Measurements from ENCODE around the gene HSPB9. TPM values are rescaled to one million over a fixed set of nuclear protein-coding genes. Genes with fewer than 3 reads are reported as not detected.

Gene HSPB9
- total RNA-seq, 2 experiments from 2014 or later, result not detected

DNA sequence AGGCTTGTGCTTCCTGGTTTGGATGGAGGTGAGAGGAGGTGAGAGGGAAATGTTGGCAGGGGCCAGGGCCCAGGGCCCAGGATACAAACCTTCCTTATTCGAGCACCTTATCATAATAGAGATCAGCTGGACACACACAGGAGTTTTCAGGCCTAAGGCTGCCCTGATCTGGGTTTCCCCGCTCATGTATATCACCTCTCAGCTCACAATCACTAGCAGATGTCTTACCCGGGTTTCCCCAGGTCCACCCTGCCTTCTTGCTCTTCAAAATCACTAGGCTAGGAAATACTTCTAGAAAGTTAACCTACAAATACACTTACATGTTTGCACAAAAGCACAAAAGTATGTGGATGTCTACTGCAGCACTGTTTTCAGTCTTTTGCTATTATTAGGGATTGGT is 4.2 kb downstream of the HSPB9 start:
- CTCF ChIA-PET, result interaction anchor here (1.3 kb wide), 1 partner anchor 9 kb away, joined by 3 read pairs; no protein-coding TSS in a partner anchor
- Mint-ChIP-seq H3K27me3 (no peaks in the 10 kb centered on the region), H3K27ac (no peak overlapping the region), H3K4me3 (no peak overlapping the region), H3K9me3 (no peaks in the 10 kb centered on the region), H3K4me1 (ENCODE audit: low read depth) (peaks cover 12% of the 10 kb centered on the region), H3K36me3 (peaks cover 32% of the 10 kb centered on the region)
- intact Hi-C loops (cut with micrococcal nuclease), result no loop called here
- DNase-seq, result no peak
- POLR2A ChIA-PET, result interaction anchor here (0.7 kb wide), 1 partner anchor 160 kb away, joined by 3 read pairs; the partner anchor contains the start of gene CNP

DNA sequence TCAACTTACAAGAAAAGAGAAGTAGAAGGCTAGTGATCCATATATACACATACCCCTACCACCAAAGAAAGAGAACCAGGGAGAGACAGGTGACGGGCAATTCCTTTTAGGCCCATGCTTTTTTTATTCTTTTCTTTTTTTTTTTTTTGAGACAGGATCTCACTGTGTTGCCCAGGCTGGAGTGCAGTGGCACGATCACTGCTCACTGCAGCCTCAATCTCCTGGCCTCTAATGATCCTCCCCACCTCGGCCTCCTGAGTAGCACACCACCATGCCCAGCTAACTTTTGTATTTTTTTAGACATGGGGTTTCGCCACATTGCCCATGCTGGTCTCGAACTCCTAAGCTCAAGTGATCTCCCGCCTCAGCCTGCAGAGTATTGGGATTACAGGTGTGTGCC is 4.8 kb downstream of the HSPB9 start:
- Mint-ChIP-seq H3K9me3 (no peaks in the 10 kb centered on the region), H3K36me3 (peaks cover 32% of the 10 kb centered on the region), H3K27ac (no peak overlapping the region), H3K4me3 (no peak overlapping the region), H3K4me1 (ENCODE audit: low read depth) (peaks cover 18% of the 10 kb centered on the region), H3K27me3 (no peaks in the 10 kb centered on the region)
- intact Hi-C loops (cut with micrococcal nuclease), result no loop called here
- ChIA-PET CTCF (interaction anchor here (1.3 kb wide), 1 partner anchor 9 kb away, joined by 3 read pairs; no protein-coding TSS in a partner anchor), POLR2A (interaction anchor here (0.7 kb wide), 1 partner anchor 161 kb away, joined by 3 read pairs; the partner anchor contains the start of gene CNP)
- DNase-seq, result no peak

DNA sequence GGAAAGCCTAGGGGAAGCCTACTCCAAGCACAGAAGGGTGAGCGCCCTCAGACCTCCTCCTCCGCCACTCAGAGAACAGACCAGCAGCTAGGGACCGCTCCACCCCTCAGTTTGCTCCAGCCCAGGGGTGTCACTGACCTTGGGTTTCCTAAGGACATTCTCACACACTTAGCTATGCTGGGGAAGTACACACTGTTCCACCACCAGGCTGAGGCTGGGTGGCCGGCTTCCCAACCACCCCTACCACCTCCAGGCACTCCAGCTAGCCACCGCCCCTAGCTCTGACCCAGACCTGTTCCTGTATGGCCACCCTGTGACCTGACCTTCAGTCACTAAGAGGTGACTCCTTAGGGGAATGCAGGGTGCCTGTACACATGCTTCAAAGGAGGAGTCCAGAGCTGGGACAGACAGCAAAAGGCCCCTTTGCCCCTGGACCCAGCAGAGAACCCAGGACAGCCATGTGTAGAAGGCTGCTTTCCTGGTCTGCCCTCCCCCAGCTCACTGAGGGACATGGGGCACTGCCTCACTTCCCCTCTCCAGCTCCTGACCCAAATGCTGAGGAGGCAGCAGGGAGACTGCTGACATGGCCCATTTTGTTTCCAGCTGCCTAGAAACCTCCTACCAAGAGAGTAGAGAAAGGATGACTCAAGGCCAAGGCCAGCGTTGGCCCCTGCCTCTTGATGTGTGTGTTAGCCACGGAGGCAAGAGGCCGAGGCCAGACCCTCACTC is 6.7 kb downstream of the HSPB9 start:
- CTCF ChIA-PET, result interaction anchor here (1.0 to 2.8 kb wide), 4 partner anchors 11 to 105 kb away, joined by 3 to 11 read pairs (median 4); no protein-coding TSS in a partner anchor
- peaks cover 32% of the 10 kb centered on the region for H3K36me3 Mint-ChIP-seq
- POLR2A ChIA-PET, result interaction anchor here (0.6 to 1.6 kb wide), 2 partner anchors 17 to 50 kb away, joined by 3 to 4 read pairs; no protein-coding TSS in a partner anchor
- H3K27ac Mint-ChIP-seq, result peak overlapping the region; percentile 67
- H3K27me3 Mint-ChIP-seq, result no peaks in the 10 kb centered on the region
- H3K4me1 Mint-ChIP-seq (ENCODE audit: low read depth), result peaks cover 36% of the 10 kb centered on the region
- DNase-seq, result no peak
- no peaks in the 10 kb centered on the region for H3K9me3 Mint-ChIP-seq
- H3K4me3 Mint-ChIP-seq, result no peak overlapping the region
- intact Hi-C loops (cut with micrococcal nuclease), result no loop called here

DNA sequence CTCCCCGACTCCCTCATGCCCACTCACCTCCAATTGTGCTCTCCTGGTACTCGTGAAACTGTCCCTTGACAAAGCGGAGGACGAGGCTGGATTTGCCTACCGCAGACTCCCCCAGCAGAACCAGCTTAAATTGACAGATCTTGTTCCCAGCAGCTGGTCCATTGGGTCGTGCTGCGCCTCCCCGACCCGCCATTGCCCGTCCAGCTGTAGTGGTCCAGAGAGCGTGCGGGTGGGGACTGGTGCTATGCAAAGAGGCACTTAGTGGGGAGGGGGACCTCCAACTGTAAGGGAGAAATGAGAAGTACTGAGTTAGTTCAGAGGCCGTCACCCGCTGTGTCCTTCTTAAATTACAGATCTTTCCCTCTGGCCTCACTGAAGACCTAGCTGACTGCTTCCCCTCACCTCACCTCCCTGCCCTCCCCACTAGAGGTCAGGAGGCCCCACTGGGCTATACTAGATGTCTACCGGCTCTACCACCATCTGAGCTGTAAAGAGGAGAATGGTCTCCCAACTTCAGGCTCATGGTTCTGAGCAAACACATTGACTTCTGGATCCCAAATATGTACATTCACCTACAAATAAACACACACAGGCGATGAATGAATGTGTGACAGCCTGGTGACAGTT is 7.8 kb downstream of the HSPB9 start:
- DNase-seq, result no peak
- H3K4me3 Mint-ChIP-seq, result no peak overlapping the region
- ChIA-PET POLR2A (interaction anchor here (1.6 kb wide), 1 partner anchor 18 kb away, joined by 3 read pairs; no protein-coding TSS in a partner anchor), CTCF (interaction anchor here (0.5 to 2.8 kb wide), 3 partner anchors 9 to 71 kb away, joined by 3 to 11 read pairs (median 7); partner anchors contain the start of gene KAT2A)
- peak overlapping the region; percentile 57 for H3K27ac Mint-ChIP-seq
- intact Hi-C loops (cut with micrococcal nuclease), result no loop called here
- peaks cover 31% of the 10 kb centered on the region for H3K36me3 Mint-ChIP-seq
- H3K9me3 Mint-ChIP-seq, result no peaks in the 10 kb centered on the region
- H3K4me1 Mint-ChIP-seq (ENCODE audit: low read depth), result peaks cover 42% of the 10 kb centered on the region
- no peaks in the 10 kb centered on the region for H3K27me3 Mint-ChIP-seq

DNA sequence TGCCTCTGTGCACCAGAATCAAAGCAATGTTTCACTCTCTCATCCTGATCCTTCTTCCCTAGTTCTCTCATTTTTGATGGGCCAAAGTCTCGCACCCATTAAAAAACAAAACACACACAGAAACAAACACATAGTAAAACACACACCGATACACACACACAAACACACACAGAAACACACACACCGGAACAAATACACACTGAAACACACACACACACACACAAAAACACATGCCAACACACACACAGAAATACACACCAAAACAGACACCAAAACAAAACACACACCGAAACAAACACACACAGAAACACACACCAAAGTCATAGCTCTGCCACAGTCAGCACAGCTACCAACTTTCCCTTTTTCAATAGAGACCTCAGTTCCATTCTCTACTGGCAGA is 8.6 kb downstream of the HSPB9 start:
- no peaks in the 10 kb centered on the region for H3K27me3 Mint-ChIP-seq

DNA sequence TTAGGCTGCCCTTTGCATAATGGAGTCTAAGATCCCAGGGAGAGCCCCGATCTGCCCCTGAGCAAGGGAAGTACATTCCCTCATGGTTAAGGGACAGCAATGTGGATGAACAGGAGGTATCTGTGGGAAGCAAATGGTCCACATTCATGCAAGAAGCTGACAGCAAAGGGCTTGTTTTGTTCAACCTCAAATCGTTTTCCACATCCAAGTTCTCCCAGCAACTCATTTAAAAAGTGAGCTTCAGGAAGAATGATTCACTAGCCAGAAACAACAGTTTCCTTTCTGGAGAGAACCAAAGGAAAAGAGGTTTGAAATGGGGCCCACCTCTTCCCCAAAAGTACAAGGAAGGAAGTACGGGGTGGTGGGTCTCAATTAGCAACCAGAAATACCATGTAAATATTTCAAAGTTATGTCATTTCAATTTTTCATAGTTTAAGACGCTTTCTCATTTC is 9.4 kb downstream of the HSPB9 start:
- H3K4me1 Mint-ChIP-seq (ENCODE audit: low read depth), result peaks cover 58% of the 10 kb centered on the region
- ChIA-PET POLR2A (interaction anchor here (0.6 to 1.1 kb wide), 2 partner anchors 19 to 214 kb away, joined by 3 read pairs; partner anchors contain the start of gene DHX58), CTCF (interaction anchor here (1.1 to 3.9 kb wide), 2 partner anchors 9 to 49 kb away, joined by 5 to 14 read pairs; partner anchors contain the start of gene KCNH4)
- DNase-seq, result no peak
- intact Hi-C loops (cut with micrococcal nuclease), result loop anchor here (2.0 kb wide), 1 partner anchor 23 kb away; the partner anchor contains the start of gene RAB5C
- H3K36me3 Mint-ChIP-seq, result peaks cover 31% of the 10 kb centered on the region
- H3K27me3 Mint-ChIP-seq, result no peaks in the 10 kb centered on the region
- no peak overlapping the region for H3K4me3 Mint-ChIP-seq
- H3K27ac Mint-ChIP-seq, result peak overlapping the region; percentile 77
- H3K9me3 Mint-ChIP-seq, result no peaks in the 10 kb centered on the region

More for the DNA sequence above, 8.6 kb downstream of the HSPB9 start:
- intact Hi-C loops (cut with micrococcal nuclease), result no loop called here
- Mint-ChIP-seq H3K4me3 (no peak overlapping the region), H3K36me3 (peaks cover 29% of the 10 kb centered on the region), H3K4me1 (ENCODE audit: low read depth) (peaks cover 51% of the 10 kb centered on the region), H3K27ac (peak overlapping the region; percentile 65), H3K9me3 (no peaks in the 10 kb centered on the region)
- ChIA-PET CTCF (interaction anchor here (1.0 to 3.9 kb wide), 3 partner anchors 10 to 50 kb away, joined by 7 to 14 read pairs (median 11); partner anchors contain the start of genes KAT2A and KCNH4), POLR2A (interaction anchor here (1.1 kb wide), 1 partner anchor 19 kb away, joined by 3 read pairs; the partner anchor contains the start of gene DHX58)
- no peak for DNase-seq

DNA sequence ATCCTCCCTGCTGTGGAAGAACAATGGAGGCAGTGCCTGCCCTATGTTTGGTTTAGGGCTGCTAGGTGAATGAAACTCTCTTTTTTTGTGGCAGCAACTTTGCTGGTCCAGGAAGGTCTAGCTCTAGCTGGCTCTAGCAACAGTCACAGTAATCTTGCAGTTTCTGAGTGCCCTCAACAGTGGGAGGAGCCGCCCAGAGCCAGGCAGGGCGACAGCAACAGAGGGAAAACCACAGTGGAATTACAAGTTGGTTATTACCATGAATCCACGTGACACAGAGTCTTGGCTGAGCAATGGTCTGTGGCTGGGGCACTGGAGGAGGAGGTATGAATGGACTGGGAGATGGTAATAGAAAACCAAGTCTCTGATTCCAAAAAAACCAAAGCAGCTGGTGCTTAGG is 10.3 kb downstream of the HSPB9 start:
- Mint-ChIP-seq H3K36me3 (peaks cover 26% of the 10 kb centered on the region), H3K9me3 (no peaks in the 10 kb centered on the region), H3K4me1 (ENCODE audit: low read depth) (peaks cover 58% of the 10 kb centered on the region), H3K27ac (peak overlapping the region; percentile 77), H3K4me3 (no peak overlapping the region), H3K27me3 (no peaks in the 10 kb centered on the region)
- CTCF ChIA-PET, result interaction anchor here (1.3 to 3.9 kb wide), 2 partner anchors 48 to 65 kb away, joined by 3 to 14 read pairs; partner anchors contain the start of gene KCNH4
- peak; percentile 69 for DNase-seq
- intact Hi-C loops (cut with micrococcal nuclease), result loop anchor here (2.0 kb wide), 1 partner anchor 22 kb away; the partner anchor contains the start of gene RAB5C
- POLR2A ChIA-PET, result interaction anchor here (1.6 kb wide), 1 partner anchor 155 kb away, joined by 3 read pairs; no protein-coding TSS in a partner anchor

DNA sequence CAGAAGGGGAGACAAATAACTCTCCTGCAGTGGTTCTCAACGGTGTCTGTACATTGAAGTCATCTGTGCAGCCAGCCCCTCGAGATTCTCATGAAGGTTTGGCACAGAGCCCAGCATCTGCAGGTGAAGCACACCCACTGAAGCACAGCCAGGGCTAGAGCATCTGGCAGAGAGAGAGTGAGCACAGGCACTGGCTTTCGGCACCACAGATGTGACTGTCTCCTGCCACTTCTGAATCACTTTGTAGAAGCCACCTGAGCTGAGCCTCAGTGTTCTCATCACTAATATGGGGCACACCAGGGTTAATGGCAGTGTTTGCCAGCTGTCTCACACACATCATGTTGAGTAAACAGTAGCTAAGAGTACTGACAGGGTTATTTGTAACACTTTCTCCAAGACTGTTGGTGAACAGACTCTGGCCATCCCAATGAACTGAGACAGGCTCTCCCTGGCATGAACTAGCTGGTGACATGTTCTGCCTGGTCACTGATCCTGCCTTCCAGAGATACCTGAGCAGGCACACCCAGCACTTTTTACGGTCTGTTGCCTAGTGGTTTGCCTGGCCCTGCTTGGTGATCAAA is 10.9 kb downstream of the HSPB9 start:
- H3K9me3 Mint-ChIP-seq, result no peaks in the 10 kb centered on the region
- intact Hi-C loops (cut with micrococcal nuclease), result loop anchor here (2.0 kb wide), 1 partner anchor 21 kb away; the partner anchor contains the start of gene RAB5C
- H3K4me3 Mint-ChIP-seq, result no peak overlapping the region
- no peaks in the 10 kb centered on the region for H3K27me3 Mint-ChIP-seq
- ChIA-PET CTCF (interaction anchor here (0.7 to 3.9 kb wide), 4 partner anchors 16 to 66 kb away, joined by 3 to 14 read pairs (median 3); partner anchors contain the start of gene KCNH4), POLR2A (interaction anchor here (0.9 to 1.6 kb wide), 2 partner anchors 21 to 156 kb away, joined by 3 read pairs; no protein-coding TSS in a partner anchor)
- peak overlapping the region; percentile 77 for H3K27ac Mint-ChIP-seq
- peak; percentile 55 for DNase-seq
- H3K36me3 Mint-ChIP-seq, result peaks cover 20% of the 10 kb centered on the region
- peaks cover 59% of the 10 kb centered on the region for H3K4me1 Mint-ChIP-seq (ENCODE audit: low read depth)

DNA sequence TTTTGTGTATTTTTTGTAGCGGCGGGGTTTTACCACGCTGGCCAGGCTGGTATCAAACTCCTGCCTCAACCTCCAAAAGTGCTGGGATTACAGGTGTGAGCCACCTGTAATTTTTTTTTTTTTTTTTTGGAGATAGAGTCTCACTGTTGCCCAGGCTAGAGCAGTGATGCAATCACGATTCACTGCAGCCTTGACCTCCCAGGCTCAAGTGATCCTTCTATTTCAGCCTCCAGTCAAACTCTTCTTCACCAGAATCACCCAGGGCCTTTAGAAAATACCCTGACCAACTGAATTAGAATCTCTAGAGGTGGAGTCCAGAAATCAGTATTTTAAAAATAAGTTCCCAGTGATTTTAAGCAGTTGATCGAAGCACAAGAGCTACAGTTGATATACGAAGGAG is 12.5 kb downstream of the HSPB9 start:
- POLR2A ChIA-PET, result interaction anchor here (0.7 to 1.2 kb wide), 2 partner anchors 22 to 443 kb away, joined by 4 to 7 read pairs; partner anchors contain the start of genes DHX58 and PSMC3IP
- CTCF ChIA-PET, result interaction anchor here (1.2 to 2.3 kb wide), 2 partner anchors 17 to 19 kb away, joined by 3 to 10 read pairs; no protein-coding TSS in a partner anchor
- Mint-ChIP-seq H3K4me3 (no peak overlapping the region), H3K27ac (peak overlapping the region; percentile 69), H3K27me3 (no peaks in the 10 kb centered on the region), H3K9me3 (no peaks in the 10 kb centered on the region), H3K36me3 (peaks cover 13% of the 10 kb centered on the region), H3K4me1 (ENCODE audit: low read depth) (peaks cover 71% of the 10 kb centered on the region)
- DNase-seq, result no peak
- intact Hi-C loops (cut with micrococcal nuclease), result no loop called here

DNA sequence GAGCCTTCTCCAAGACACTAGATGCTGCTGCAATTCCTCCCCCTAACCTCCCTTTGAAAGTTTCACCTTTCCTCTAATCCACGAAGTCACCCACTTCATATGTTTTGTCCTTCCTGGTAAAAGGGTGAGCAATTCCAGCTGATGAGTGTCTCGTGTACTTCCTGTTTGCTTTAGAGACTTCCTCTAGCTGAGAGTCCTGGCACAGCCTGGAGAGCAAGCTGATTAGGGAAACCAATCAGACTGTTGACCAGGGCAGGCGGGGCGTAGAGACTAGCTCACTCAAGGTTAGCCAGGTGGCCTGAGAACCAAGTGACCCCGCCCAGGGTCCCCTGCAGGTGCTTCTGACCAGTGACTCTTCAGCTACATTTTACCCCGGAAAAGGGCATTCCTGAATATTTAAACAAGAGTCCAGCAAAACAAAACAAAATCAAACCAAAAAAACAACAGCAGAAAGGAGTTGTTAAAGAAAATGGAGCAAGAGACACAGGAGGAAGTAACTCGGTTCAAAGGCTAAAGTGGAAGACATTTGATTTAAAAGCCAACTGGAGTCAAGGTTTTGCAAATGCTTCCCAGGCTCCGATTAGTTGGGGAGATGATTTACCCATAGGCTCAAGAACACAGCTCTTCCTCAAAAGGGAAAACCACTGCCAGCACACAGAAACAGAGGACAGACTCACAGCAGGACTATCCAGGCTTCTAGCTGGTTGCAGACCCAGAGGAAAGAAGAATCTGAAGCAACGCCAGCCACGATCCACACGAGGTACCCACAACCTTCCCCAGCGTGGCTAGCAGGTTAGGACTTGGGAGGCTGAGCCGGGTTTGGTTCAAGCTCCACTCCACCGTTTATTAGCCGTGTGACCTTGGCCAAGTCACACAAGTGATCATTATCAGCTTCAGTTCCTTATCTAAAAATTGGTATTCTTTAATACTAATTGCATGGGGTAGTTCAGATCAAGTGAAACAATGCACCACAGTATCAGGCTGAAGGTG is 13.4 kb downstream of the HSPB9 start:
- CTCF ChIA-PET, result interaction anchor here (1.0 to 2.3 kb wide), 4 partner anchors 18 to 68 kb away, joined by 3 to 10 read pairs (median 4); no protein-coding TSS in a partner anchor
- H3K4me1 Mint-ChIP-seq (ENCODE audit: low read depth), result peaks cover 67% of the 10 kb centered on the region

More for the DNA sequence above, 13.4 kb downstream of the HSPB9 start:
- H3K4me3 Mint-ChIP-seq, result no peak overlapping the region
- intact Hi-C loops (cut with micrococcal nuclease), result no loop called here
- H3K27ac Mint-ChIP-seq, result peak overlapping the region; percentile 69
- no peaks in the 10 kb centered on the region for H3K27me3 Mint-ChIP-seq
- H3K9me3 Mint-ChIP-seq, result no peaks in the 10 kb centered on the region
- POLR2A ChIA-PET, result interaction anchor here (0.6 to 1.2 kb wide), 5 partner anchors 14 to 170 kb away, joined by 3 to 7 read pairs (median 3); partner anchors contain the start of gene DHX58
- H3K36me3 Mint-ChIP-seq, result peaks cover 14% of the 10 kb centered on the region
- no peak for DNase-seq
